NCI-H146 treated with DMSO at 0.1 percent for 48 hours (cell line): ENCODE results near the gene FAHD1.
"Not testable (repeated sequence)": the region's sequence is repeated elsewhere in the genome, so short reads cannot be mapped to it uniquely, and the experiment has no call there.

ENCODE experiments used
- DNase-seq: peaks from one replicate; lab custom pipeline; 2025; ENCODE audit not compliant: unreplicated experiment; lab: John Stamatoyannopoulos, UW

FAHD1 gene

GRCh38 chr16:1839554-1839953 is 12.5 kb downstream of the FAHD1 start:
- no peak for DNase-seq

GRCh38 chr16:1845985-1846384 is 19.0 kb downstream of the FAHD1 start:
- DNase-seq, result no peak

- DNase-seq, result no peak
These were observed 19.4 kb downstream of the FAHD1 start for GRCh38 chr16:1846416-1846815.

- no peak for DNase-seq
These were observed 24.0 kb downstream of the FAHD1 start for GRCh38 chr16:1850981-1851380.

- DNase-seq, result no peak
These were observed 24.8 kb downstream of the FAHD1 start for GRCh38 chr16:1851793-1852192.

GRCh38 chr16:1857433-1858097 is 30.6 kb downstream of the FAHD1 start:
- no peak for DNase-seq

GRCh38 chr16:1858189-1858865 is 31.3 kb downstream of the FAHD1 start:
- no peak for DNase-seq

- DNase-seq, result no peak
These were observed 32.6 kb downstream of the FAHD1 start for GRCh38 chr16:1859650-1860049.

- no peak for DNase-seq
These were observed 34.7 kb downstream of the FAHD1 start for GRCh38 chr16:1861730-1862129.

GRCh38 chr16:1862394-1862793 is 35.4 kb downstream of the FAHD1 start:
- no peak for DNase-seq

GRCh38 chr16:1863681-1864460 is 36.9 kb downstream of the FAHD1 start:
- DNase-seq, result no peak

GRCh38 chr16:1865902-1866690 is 39.1 kb downstream of the FAHD1 start:
- no peak for DNase-seq

- no peak for DNase-seq
These were observed 43.5 kb downstream of the FAHD1 start for GRCh38 chr16:1870365-1871082.

GRCh38 chr16:1871974-1872635 is 45.1 kb downstream of the FAHD1 start, which contains the start of gene MEIOB:
MEIOB (minus strand) TSS chr16:1872164; CDS start chr16:1868175, 3,989 bp downstream.
- DNase-seq, result peak; percentile 77

- DNase-seq, result no peak
These were observed 47.8 kb downstream of the FAHD1 start for GRCh38 chr16:1874854-1875253.

GRCh38 chr16:1876066-1876465 is 49.1 kb downstream of the FAHD1 start:
- not testable (repeated sequence) for DNase-seq

- no peak for DNase-seq
These were observed 49.5 kb downstream of the FAHD1 start for GRCh38 chr16:1876468-1876867.

GRCh38 chr16:1877089-1877488 is 50.1 kb downstream of the FAHD1 start:
- DNase-seq, result peak; percentile 67

- DNase-seq, result no peak
These were observed 50.8 kb downstream of the FAHD1 start for GRCh38 chr16:1877804-1878203.

GRCh38 chr16:1878256-1878655 is 51.2 kb downstream of the FAHD1 start:
- no peak for DNase-seq
